GM21619 (cell line): ENCODE measurements around the gene NMD3.
"Not testable (repeated sequence)": the region's sequence is repeated elsewhere in the genome, so short reads cannot be mapped to it uniquely, and the experiment has no call there.

Experiments used
- ATAC-seq: cut with Tn5 transposase; IDR thresholded peaks from one replicate; pipeline ENCODE4 v1.9.1; 2021; ENCODE audit not compliant: unreplicated experiment

Gene NMD3

DNA sequence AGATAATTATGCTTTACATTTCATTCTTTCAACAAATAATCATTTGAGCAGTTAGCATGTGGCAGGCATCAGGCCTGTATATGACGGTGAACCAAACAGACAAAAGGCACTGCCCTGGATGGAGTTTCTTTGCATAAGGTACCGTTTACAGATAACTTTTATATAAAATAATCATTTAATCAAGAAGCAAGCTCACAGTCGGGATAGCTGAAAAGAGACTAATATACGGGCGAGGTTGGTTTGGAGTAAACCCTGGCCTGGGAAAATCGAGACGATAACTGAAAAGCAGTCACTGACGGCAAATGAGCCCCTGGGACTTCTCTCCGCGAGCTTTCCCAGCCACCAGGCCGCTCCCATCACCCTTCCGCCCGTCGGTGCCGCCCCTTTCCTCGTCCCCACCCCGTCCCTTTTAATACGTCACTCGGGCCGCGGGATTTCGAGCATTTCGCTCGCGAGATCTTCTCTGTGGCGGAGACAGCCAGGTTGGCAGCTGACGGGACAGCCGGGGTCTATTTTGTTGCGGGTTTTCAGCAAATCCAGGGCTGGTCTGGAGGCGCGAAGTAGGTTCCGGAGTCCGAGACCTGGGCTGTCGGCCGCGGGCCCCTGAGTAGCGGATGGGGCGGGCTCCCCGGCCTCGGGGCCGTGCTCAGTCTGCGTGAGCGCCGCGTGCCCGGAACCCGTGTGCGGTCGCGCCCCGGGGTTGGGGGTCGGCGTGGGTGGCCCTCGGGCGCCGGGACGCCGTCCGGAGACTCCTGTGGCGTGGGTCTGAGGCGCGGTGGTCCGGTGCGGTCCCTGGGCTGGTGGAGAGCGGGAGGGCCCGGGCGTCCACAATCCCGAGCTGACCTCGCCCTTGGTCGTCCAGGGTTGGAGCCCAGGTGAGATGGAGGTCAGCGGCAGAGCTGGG is at the start of gene NMD3:
NMD3 (plus strand) TSS at position 462 of the 904 bp plus-strand sequence. CDS start 703 bp downstream, outside the sequence.
- peak; percentile 98 for ATAC-seq

DNA sequence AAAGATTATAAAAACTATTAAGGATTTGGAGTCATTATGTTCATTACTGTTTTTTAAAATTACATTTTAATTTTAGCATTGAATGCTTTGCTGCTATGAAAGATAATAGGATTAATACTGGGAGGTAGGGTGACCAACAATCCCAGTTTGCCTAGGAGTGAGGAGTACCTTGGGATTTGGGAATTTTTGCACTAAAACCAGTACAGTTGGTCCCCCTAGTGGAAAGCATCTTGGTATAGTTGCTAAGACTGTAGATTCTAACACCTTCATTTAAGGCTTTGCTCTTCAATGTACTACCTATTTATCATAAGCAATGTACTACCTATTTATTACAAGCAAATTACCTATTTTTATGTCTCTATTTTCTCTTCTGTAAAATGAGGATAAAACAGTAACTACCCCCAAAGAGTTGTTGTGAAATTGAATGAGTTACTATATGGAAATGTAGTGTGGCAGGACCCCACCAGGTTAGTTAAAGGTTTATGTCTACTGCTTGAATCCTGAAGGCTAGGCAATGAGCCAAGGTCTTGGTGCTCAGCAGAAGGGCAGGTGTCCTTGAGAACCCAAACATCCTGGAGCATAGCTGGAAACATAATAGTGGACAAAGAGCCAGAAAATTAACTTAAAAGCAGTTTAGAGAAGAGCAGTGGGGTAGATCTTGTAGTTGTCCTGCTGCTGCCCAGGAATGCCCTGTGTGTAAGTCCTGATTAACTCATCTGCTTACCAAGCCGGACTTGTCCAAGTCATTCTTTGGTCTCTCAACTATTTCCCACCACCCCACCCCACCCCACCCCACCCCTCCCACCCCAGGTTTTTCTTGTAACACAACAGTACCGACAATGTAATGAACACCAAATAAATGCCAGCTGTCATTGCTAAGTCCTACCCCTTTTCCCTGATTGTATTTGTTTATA is 49.2 kb upstream of the NMD3 start:
- no peak for ATAC-seq

DNA sequence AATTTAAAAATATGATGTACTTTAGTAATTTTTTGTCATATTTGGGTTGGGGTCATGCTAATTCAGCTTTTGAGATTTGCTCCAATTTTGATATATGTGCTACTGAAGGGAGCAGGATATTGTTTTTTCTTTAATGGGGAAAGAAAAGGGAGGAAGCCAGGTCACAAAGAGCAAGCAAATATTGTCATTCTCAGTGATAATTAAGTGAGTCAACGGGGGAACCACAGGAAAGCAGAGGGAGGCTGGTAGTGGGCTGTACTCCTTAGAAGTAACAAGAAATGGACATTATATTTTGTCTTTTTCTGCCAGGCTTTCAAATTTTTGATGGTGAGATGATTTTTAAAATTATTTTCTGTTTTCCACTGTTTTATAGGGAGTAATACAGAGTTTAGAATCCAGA is 45.6 kb upstream of the NMD3 start:
- no peak for ATAC-seq

DNA sequence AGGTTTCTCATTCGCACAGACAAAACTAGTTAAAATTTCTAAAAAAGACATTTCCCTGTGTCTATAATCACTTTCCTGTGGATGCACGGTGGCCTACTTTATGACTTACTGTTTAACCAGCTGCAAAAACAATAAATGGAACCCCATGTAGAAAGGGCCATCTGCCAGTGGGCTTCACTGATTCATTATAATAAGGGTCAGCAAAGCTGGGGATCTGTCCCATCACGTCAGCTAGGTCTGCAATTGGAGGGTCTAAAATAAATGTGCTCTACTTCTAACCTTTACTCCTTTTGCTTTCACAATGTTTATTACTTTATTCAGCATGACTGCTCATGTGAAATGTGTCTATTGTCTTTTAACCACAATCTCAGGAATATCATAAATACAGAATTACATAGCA is 43.1 kb upstream of the NMD3 start:
- no peak for ATAC-seq

DNA sequence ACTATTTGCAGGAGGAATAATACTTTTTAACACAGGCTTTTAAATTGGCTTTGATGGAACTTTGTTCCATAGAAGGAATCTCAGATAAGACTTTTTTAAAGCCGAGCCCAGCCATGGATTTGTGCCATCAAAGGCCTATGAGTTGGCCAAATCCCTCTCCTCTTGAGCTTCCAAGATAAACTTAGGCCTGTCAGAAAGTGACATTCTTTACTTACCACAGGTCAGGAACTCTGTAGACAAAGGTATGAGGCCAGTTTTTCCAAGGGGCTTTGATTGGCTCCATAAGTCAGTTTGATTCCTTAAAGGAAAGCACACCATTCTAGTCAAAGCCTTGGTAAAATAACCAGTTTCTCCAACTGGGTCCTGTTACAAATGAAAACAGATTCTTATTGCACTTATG is 39.7 kb upstream of the NMD3 start:
- not testable (repeated sequence) for ATAC-seq

DNA sequence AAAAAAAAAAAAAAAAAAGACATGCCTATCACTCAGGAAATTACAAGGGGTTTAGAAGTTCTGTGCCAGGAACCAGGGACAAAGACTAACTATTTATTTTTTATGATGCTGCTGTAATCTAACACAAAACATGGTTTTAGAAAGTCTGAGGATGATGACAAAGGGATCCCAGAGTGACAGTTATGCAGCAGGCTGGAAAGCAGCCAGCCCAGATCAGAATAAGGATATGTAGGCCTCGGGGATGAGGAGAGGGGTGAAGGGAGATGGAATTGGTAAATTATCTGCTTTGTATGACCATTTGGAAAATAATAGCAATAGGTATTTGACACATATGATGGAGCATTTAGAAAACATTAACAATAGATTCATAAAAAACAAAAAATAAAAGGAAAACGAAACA is 34.1 kb upstream of the NMD3 start:
- no peak for ATAC-seq

DNA sequence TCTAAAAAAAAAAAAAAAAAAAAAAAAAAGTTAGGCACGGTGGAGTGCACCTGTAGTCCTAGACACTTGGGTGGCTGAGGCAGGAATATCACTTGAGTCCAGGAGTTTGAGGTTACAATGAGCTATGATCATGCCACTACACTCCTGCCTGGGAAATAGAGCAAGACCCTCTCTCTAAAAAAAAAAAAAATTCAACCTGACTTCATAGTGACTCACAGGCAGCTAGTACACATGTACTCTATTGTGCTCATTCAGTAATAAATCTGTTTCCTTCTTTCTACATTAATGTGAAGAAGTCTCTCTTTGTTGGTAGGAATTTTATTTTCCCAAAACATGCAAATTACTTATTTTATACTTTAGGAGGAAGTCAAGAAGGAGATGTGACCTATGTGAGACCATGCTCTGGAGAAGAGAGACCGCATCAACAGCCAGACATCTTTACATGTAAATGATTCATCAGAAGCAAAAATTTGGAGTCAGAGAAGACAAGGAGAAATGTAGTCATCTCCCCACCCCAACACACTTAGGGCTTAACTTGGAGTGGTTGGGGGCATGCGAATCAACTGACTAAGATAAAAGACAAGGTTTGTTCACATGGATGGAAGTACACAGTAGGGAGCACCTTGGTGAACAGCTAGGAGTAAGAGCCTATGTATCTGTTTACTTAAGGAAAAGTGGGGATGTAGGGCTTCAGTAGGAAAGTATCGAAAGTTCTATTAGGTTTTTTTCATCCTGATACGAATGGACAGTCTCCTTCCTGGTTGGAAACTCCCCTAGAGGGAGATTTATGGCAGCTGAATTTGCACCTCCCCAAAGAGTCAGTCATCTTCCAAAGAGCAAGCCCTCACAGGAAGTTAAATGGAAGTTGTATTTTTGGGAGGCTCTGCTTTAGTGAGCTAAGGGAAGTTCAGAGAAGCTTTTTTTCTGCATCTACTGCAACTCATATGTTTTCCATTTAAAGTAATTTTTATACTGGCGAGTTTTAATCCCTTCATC is 23.0 kb upstream of the NMD3 start:
- ATAC-seq: no peak

DNA sequence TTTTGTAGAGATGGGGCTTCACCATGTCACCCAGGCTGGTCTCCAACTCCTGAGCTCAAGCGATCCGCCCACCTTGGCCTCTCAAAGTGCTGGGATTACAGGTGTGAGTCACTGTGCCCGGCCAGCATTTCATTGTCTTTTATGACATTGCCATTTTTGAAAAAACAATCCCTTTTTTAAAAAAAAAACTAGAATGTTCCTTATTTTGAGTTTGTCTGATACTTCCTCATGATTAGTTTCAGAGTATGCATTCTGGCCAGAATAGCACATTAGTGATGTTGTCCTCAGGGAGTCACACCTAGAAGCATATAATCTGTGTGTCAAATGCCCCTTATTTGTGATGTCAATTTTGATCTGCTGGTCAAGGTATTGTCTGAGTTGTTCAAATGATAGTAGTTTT is 21.2 kb upstream of the NMD3 start:
- no peak for ATAC-seq

DNA sequence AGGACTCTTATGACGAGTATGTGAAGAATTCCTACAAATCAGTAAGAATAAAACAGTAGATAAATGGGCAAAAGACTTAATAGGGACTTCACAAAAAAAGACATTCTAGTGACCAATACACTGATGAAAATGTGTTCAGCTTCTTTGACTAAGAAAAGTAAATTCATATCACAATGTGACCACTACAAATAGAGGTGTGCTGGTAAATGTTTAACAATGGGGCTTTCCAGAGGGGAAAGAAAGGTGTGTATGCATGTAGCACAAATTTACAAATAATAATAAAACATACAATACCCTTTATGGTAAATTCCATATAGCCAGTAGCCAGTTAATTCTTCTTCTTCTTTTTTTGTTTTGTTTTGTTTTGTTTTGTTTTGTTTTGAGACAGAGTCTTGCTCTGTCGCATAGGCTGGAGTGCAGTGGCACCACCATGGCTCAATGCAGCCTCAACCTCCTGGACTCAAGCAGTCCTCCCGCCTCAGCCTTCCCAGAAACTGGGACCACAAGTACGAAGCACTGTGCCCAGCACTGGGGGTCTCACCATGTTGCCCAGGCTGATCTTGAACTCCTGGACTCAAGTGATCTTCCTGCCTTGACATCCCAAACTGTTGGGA is 17.5 kb upstream of the NMD3 start:
- ATAC-seq: peak; percentile 76

DNA sequence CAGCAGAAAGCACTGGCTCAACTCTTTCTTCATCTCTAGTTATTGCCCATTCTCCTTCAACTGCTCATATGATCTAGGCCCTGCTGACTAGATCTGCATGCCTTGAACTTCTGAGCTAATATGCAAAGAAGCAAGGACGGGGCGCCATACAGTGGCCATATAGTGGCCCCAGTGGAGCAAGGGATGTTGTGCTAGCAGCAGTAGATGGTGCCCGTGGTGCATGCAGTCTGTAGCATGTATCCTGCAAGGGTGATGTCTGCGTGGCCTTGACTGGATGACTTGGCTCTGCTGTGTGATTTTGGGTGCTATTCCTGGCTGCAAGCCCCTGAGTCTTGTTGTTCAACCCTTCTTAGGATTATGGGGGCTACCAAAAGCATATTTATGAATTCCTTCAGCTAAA is 12.2 kb upstream of the NMD3 start:
- no peak for ATAC-seq

DNA sequence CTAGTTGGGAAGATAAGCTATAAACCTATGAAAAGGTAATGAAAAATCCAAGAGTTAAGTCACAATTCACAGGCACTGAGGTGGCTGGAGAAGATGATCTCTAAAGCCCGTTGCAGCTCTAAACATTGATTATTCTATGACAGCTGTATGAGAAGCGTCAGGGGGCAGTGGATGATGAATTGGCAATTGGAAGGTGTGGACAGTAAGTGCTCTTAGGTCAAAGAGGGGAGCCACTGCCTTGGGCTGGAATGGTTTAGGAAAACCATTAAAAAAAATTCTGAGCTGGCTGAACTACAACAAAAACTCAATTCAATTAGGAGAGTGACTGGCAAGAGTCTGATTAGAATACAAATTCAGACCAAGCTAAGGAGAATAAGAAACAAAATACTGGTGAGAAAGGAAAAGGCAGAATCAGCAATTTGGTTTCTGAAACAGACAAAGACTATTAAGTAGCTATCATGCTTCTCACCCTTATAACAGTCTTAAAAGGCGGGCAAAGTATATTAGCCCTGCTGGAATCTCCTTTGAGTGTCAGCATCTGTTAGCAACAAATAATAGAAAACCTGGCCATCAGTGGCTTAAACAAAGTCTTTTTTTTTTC is 8.8 kb upstream of the NMD3 start:
- no peak for ATAC-seq

DNA sequence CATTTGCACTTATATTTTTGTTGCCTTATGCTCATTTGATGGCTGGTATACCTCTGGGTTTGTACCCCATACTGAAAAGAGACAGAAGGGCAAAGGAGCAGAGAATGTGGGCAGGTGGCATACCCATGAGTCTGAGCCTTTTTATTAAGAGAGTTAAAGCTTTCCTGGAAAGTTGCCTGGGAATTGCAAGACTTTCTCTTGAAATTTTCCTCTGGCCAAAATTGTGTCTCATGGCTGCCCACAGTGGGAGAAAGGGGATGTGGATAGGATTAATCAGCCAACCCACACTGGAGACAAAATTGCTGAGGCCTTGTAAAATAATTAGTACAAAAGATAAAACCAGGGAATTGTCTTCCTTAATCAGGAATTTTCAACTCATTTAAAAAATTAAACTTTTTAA is 8.2 kb upstream of the NMD3 start:
- ATAC-seq: no peak

DNA sequence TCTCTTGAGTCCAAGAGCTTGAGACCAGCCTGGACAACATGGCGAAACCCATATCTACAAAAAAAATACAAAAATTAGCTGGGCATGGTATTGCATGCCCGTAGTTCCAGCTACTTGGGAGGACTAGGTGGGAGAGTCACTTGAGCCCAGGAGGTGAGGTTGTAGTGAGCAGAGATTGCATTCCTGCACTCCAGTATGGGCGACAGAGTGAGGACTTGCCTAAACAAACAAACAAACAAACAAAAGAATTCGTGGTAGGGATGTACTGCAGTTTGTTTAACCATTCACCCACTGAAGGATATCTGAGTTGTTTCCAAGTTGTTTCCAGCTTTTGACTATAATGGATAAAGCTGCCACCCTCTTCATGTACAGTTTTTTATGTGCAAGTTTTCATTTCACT is 7.5 kb upstream of the NMD3 start:
- no peak for ATAC-seq

DNA sequence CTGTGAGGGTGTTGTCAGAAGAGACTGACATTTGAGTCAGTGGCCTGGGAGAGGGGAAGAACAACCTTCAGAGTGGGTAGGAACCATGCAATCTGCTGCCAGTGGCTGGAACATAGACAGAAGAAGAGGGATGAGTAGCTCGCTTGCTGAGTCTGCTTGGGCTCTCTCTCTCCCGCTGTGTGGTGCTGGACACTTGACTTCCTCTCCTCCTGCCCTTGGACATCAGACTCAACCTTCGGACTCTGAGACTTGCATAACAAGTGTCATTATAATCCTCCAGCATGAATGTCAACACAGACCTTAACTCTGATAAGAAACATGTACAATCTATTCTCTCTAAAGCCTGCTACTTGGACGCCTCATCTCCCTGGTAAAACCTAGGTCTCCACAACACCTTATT is 5.9 kb upstream of the NMD3 start:
- no peak for ATAC-seq

DNA sequence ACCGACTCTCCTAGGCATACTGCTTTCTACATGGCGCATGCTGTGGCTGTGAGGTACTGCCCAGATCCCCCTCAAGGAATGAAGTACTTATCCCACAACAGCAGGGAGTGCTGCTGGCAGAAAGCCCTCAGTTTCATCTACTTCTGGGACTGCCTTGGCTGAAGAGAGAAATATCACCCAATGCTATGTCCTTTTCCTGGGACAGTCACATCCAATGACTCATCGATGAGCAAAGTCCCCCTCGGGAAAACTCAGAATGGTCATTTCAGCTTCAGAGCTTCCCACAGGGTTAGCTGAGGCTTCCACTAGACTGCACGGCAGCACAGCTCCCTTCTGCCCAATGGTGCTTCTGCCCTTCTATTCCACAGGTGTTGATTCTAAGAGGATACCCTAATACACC is 3.6 kb upstream of the NMD3 start:
- ATAC-seq: no peak

DNA sequence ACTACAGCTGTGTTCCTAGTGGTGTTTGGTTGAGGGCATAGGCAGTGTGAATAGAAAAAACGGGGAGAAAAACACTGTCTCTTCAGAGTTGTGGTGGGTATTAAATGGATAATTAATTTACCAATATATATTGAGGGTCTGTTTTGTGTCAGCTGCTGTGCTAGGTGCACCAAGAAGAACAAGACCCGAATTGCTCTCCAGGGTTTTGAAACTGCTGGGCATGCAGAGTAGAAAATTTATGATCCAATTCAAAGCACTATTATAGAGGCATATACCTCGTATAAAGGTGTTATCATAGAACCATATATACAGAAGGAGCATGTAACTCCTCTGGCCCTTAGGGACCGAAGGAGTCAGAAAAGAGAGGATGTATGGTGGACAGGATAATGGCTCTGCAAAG is 1.6 kb upstream of the NMD3 start:
- ATAC-seq: no peak

DNA sequence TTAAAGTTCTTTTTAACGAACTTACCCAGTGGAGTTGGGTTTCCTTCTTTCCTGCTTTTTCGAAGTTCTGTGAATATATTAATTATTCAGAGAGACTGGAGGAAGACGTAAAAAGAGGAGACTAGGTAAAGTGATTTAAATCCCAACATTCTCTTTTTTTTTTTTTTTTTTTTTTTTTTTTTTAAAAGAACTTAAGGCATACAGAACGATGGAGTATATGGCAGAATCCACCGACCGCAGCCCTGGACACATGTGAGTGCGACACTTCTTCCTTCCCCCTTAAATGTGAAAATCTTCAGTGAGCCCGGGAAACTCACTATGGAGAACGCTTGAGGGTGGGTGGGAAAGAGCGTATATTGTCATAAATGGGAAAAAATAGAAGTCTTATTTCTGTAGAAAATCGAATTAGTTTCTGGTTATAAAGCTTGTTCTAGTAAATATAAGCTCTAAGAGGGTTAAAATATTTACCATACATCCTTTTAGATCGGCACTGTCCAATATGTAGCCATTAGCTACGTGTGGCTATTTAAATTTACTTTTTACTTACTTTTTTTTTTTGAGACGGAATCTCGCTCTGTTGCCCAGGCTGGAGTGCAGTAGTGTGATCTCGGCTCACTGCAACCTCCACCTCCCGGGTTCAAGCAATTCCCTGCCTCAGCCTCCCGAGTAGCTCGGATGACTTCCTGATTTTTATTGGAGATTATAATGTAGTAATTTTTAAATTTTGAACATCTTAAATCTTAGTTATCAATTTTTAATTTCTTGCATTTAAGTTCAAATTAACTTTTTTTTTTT is 892 bp downstream of the NMD3 start:
- peak; percentile 20 for ATAC-seq

DNA sequence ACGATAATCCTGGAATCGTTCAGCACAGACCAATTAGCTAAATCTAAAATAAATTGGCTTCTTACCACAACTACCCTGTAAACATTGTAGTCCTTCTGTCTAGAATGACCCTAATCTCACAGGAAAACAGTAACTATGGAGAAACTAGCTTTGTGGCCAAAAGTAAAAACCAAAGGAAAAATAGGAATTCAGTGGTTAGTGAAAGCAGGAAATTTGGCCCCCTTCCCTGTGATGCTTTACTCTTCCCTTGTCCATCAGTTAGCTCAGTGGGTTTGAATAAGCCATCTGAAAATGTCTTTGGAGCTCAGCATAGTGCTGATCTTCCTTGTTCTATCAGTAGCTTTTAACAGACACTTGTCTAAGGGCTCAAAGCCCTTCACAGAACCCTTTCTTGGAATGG is 1.6 kb downstream of the NMD3 start:
- no peak for ATAC-seq

DNA sequence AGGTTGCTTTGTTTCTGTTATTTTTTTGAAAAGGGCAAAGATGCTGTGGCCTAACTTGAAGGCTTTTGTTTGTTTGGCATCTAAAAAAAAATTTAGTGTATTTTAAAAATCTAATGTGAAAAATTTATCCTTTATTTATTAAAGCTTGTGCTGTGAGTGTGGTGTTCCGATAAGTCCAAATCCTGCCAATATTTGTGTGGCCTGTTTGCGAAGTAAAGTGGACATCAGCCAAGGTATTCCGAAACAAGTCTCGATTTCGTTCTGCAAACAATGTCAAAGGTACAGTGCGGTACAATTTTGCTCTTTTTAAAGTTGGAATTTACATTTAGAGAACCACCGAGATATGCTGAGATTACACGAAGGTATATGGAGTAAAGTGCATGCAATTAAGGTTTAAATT is 3.7 kb downstream of the NMD3 start:
- no peak for ATAC-seq
